GM21528 (cell line): Measurements from ENCODE around the gene BBS7.

ENCODE experiments used
- ATAC-seq: cut with Tn5 transposase; IDR thresholded peaks from one replicate; pipeline ENCODE4 v1.9.1; 2021; ENCODE audit warnings: mild to moderate bottlenecking, moderate library complexity; ENCODE audit not compliant: unreplicated experiment, low FRiP score

Gene BBS7

DNA sequence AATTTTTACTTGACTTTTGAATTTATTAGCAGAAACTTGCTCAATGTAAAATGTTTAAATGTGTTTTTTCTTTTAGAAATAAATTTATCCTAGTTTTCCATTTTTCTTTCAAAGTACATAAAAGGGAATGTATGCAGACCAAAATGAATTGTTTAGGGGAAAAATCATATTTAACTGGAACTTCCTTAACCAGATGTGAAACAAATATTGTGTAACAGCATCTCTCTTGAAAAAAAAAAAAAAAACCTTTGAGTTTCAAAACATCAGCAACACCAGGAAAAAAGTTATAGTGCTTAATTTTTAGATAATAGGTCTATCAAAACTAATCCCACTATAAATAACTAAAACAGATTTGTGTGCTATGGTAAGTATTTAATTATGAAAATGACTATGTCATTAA, 32.1 kb downstream of the BBS7 start:
- no peak for ATAC-seq

DNA sequence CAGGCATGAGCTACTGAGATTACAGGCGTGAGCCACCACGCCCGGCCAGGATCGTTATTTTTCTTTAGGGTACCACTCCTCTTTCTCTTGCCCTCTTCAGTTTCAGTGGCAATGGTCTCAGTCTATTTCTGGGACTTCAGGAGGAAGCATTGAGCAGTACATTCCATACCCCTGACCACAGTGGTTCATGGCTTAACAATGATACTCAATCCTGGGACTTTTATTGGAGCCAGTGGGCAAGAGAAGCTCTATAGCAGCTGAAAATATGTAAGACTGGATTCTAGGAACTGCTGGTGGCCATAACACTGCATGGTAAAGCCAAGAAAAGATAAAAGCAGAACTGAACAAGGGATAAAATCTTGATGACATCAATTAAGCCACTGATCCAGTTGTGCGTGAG, 40.8 kb downstream of the BBS7 start:
- ATAC-seq: no peak

DNA sequence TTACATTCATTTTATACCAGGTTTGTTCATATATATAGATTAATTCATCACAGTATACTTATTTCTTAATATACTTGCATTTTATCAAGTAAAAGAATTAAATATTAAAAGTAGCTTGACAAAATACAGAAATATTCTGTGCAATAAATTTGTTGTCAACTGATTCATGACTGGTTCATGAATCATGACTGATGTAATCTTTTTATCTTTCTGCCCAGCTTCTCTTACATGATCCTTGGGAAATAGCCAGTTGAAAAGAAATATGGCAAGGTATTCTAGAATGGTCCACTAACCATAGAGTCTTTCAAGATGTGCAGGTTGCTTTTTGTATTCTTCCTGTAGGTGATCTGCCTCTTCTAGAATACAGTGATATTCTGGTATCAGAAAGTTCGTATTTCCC, 42.4 kb downstream of the BBS7 start:
- ATAC-seq: no peak

DNA sequence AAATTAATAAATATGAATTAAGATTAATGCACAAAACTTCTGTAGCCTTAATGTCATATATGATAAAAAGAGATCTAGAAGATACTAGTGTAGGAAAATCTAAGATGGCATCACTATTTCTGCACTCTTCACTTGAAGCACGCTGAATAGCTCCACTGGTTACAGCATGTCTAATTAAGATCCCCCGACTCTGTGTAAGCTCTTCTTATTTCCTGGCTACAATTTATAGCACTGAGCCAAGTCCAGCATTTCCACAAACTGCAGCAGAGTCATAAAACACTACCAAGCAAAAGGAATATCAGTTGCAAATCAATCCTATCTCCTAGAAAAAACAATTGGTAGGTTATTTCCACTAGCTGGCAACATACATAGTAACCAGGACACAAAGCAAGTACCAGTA, 45.3 kb downstream of the BBS7 start:
- no peak for ATAC-seq

DNA sequence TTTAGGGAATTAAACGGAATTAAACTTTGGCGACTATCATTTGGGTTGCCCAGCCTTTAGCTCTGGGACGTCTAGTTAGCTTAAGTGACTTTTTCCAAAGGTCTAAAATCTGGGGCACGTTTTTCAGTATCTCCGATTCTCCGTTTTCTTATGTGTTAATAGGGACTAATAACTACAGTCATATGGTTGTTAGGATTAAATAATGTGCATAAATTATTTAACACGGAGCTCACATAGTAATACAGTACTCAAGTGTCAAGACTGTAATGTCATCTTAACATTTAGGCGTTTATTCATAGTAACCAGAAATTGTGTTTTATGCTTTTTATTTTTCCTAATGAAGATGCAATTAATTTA, 46.1 kb downstream of the BBS7 start:
- peak; percentile 5 for ATAC-seq

DNA sequence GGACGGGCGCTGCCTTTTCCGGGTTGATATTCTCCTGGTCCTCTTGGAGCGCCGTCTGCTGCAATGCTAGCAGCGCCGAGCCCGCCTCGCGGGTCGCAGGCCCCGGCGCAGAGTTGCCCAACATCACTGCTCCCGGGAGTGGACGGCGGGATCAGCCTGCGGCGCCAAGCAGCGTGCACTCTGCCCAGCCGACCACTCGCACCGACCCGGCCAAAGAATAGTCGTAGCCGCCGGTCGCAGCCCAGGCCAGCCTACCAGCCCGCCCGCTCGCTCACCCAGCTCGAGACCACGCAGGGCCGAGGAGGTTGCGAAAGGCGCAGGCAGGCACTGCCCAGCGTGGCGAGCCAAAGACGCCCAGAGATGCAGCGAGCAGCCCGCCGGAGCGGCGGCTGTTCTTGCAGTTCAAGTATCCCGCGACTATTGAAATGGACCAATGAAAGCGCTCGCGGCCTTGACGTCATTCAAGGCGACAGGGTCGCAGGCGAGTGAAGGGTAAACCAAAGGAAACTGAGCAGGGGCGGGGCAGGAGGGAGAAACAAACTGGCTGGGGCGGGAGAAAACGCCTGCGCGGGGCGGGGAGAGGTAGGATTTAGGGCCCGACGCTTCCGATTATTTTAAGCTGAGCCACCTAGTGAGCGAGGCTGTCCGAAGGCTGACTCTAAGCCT, 46.6 kb downstream of the BBS7 start, which contains the start of gene CCNA2:
TSS of gene CCNA2 (minus strand) at position 379 of the 666 bp plus-strand sequence. CDS start at position 124, 255 bp downstream.
- peak; percentile 94 for ATAC-seq

DNA sequence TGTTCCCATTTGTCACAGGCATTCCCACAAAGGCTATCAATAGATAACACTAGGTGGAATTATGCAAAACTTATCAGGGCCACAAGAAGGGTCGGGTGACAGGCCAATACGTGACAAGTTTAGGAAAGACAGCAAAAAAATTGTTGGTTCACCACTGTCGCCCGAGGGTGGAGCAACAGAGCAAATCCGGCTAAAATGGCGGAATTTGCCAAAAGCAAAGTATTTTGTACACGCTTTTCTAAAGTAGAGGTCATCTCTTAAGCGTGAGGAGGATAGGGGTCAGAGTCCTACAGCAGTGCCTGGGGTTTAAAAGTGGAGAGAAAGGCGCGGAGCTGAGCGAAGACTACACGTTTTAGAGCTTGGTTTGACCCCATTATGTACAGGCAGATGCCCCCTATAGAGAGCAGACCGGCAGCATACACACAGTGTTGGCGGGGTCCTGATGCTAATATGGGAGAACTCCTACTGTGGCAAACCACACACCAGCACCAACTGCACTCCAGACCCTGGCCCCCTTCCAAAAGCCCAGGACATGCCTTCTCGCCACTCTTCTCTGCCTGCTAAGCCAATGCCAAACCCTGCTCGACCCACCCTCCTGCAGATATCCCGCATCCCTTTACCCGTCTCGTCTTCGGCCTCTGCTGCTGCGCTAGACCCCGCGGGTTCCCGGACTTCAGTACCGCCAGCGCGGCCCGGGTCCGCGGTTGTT, 47.3 kb downstream of the BBS7 start:
- peak; percentile 55 for ATAC-seq

DNA sequence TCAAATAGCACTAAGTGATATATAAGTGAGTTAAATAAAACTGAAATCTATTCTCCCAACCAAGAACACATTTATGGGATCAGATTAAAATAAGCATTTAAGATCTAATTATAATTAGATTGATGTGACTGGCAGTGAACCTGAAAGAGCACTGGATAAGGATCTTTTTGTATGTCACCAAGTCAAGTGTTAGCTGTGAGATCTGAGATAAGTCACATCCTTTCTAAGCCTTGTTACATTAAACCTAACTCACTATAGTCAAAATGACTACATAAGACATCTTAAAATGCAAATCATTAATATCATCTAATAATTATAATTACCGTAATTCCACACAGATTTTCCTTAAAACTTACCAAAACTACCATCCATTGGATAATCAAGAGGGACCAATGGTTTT, 48.2 kb downstream of the BBS7 start:
- no peak for ATAC-seq

DNA sequence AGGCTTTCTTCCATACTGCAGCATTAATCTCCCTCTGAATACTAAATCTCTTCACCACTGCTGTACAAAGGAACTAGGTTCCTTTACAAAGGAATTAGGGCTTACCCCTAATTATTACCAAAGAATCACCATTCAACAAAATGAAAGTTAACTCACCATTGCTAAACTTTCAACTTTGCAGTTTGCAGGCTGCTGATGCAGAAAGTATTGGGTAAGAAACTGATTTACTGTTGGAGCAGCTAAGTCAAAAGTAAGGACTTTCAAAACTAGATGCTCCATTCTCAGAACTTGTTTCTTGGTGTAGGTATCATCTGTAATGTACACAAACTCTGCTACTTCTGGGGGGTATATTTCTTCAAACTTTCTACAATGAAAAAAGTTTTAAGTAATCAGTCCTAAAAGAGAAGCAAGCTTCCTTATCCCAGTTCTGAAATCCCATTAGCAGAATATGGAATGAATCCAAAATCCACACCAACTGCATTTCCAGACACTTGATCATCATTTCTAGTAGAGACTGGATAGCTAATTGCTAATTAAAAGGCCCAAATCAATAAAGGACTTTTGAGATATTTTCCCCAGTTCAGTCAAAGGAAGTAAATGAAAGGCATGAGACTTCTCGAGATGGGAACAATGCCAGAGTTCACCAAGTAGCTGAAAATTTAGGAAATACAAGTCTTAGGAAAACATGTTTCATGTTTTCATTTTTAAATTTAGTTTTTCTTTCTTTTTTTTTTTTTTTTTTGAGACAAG, 50.9 kb downstream of the BBS7 start:
- ATAC-seq: no peak

DNA sequence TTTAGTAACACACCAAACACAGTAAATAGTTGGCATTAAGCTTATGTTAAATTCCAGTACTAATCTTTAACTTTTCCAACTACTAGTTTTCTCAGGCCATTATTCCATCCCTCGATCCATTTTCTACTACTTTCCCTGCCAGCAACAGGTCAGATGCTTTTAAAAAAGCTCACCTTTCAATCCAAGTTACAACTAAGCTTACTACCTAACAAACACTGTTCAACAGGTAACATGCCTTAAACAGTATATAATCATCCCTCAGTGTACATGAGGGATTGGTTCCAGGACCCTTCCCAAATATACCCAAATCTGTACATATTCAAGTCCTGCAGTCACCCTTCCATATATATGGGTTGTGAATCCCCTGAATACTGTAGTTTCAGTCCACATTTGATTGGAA, 52.1 kb downstream of the BBS7 start:
- ATAC-seq: no peak

DNA sequence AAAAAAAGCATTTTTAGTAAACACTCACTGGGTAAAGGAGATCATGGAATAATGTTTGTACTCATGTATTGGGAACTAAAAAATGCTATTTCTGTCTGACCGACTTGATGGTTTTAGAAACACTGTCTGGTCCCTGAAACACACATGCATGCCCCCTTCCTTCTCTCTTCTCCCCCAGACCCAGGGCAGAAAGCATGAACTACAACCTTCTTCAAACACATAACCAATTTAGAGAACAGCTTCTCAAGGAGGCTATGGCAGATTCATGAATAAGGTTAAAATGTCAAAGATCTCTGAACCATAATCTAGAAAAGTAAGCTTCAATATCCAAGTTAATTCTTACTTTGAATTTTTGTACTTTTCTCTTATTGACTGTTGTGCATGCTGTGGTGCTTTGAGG, 52.6 kb downstream of the BBS7 start:
- no peak for ATAC-seq

DNA sequence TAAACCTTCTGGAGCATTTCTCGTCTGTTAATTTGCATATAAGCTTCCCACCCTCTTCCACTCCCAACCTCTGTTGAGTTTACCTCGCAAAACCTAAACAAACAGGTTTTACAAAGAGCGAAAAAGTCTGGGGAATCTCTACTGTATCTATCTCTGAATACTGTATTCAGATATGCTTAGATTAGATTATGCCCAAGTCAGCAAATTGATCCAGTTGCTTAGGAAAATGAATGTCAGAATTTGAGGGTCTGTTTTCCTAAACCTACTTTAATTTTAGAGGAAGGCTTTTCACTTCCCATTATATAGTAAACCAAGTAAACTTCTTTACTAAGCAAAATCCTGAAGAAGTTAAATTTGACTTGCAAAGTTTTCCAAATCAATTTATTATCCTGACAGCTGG, 53.3 kb downstream of the BBS7 start:
- ATAC-seq: no peak

DNA sequence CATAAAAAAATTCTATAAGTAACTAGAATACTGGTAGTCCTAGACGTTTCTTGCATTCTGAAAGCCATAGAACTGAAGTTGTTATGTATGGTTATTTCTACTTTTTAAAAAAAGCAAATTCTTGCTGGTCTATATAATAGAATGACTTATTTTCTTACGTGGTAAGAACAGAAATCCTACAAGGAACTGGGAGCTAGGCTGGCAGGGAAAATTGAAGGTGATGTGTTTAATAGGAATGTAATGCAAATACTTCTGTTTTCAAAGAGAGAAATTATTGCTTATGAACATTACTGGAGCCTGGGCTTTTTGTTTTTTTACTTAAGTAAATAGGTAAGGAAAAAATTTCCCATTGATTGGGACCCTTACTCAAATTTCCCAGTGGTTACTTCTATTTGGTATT, 55.5 kb downstream of the BBS7 start:
- no peak for ATAC-seq

DNA sequence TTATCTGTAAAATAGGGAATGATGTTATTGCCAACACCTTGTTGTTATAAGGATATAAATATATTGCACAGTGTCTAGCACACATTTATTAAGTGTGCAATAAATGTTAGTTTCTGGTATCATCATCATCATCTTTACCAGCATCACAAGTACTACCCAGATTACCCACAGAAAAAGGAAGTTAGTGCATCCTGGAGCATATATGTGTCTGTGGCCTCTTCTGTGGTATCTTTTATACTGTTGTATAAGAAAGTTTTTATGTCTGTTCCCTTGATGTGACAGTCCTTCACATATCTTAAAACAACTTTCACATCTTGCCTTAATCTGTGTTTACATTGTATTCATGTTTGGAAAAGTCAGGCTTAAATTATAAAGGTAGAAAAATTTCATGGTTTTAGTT, 59.2 kb downstream of the BBS7 start:
- no peak for ATAC-seq

DNA sequence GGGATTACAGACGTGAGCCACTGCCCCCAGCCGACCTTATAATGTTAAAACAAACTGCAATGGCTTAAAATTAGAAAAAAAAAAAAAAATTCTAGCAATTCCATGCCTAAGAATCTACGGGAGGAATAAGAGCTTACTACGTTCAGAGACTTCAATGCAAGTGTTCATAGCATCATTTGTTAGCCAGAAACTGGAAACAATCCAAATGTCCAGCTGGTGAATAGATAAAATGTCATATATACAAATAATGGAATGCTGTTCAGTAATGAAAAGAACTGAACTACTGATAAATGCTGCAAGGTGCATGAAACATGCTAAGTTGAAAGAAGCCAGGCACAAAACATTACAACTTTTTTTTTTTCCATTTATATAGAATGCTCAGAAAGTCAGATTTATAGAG, 63.9 kb downstream of the BBS7 start:
- ATAC-seq: no peak

DNA sequence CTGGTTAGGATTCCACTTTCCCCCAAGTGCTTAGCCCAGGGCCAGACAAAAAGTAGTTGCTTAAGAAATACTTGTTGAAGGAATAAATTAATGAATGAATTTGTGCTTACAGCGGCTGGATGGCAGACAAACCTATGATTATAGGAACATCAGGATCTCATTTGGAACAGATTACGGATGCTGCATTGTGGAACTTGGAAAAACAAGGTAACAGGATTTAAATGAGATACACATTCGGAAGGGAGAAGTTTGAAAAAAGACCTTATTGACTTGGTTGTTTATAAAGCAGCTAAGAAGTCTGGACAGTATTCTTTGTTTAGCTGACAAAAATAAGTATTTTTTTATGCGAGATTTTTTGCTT, 68.6 kb downstream of the BBS7 start:
- ATAC-seq: no peak

DNA sequence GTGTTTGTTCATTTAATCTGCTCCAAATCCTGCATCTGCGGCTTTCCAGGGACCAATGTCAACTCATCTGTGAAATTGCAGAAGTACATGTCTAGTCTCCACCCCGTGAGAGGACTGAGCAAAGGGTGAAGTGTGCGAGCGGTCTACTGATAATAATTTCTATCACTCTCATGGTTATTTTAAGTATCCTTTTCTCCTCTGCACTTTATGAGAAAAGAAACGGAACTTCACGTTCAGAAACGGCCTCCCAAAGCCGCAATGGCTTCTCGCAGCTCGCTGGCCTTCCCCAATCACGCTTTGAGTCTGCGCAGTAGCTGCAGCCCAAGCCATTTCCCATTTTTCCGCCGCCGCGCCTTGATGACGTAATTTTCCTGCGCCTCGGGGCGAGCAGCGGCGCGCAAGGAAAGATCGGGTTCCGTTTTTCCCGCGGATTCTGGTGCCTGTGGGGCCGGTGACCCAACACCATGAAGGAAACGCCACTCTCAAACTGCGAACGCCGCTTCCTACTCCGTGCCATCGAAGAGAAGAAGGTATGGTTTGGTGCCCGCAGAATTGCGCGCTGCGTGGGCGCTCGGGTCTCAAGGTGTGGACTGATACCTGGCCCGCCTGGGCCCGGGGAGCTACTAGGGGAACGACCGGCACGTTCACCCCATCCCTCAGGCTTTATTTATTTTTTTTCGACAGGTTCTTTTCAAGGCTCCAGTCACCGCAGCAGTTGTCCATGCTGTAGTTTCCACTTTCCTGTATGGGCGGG, 69.1 kb downstream of the BBS7 start, which contains the start of gene EXOSC9:
TSS of gene EXOSC9 (plus strand) at position 363 of the 754 bp plus-strand sequence. CDS start at position 465, 102 bp downstream.
- ATAC-seq: peak; percentile 85

DNA sequence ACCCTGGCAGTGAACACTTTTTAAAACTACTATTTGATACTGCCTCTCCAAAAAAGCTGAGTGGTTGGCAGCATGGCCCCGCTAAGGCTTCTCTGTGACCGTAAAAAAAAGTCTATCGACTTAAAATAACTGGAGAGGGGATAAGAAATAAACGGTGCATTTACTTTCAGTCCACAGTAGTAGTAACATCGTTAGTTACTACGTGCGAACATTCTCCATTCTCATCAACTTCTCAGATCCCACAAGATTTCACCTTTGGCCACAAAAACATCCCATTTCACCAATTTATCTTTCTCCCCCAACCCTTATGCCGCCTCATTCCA, 69.7 kb downstream of the BBS7 start:
- peak; percentile 33 for ATAC-seq

DNA sequence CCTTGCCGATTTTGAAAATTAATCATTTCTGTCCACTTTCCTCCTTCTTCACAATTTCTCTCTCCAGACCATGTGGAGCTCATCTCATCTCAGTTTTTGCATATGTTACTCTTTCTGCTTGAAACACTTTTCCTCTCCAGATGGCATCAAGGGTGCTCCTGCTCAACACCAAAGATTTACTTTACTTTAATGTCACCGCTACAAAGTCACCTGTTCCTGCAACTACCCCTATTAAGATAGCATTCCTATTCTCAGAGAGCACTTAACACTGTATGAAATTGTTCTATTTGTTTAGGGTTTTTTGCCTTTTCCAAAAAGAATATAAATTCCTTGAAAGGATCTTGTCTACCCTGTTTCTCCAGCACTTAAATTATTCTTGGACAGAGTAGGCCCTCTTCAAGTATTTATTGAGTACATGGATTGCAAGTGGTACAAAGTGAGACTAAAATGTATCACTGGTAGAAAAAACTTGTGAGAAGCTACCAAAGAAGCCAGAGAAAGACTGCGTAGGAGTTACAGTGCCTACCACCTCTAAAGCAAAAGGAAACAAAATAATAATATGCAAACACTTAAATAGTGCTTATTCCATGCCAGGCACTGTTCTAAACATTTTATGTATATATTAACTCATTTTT, 70.3 kb downstream of the BBS7 start:
- no peak for ATAC-seq

DNA sequence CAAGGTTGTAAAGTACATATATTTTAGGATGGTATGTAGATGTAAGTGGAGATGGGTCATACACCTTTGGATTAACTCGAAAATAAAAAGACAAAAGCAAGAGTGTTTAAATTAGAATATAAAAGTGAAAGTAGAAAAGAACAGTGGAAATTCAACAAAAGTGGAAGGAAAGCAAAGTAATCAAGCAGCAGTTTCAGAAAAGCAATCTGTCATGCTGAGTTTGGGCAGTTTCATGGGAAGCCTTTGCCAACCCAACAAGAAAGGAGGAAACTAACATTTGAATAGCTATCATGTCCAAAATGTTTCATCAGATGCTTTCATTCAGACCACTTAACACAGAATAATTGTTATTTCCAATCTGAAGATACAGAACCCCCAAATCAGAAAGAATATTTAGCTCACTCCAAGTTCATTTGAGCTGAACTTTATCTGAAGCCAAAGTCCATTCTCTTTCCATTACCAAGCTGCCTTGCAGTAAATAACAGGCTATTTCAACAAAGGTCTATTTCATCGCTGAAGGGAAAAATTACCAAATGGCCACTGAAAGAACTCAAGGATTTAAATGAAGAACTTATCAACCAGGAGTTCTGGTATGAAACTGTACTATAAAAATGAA, 71.0 kb downstream of the BBS7 start:
- ATAC-seq: no peak
